ENCODE data around the gene HERPUD1.

DNA sequence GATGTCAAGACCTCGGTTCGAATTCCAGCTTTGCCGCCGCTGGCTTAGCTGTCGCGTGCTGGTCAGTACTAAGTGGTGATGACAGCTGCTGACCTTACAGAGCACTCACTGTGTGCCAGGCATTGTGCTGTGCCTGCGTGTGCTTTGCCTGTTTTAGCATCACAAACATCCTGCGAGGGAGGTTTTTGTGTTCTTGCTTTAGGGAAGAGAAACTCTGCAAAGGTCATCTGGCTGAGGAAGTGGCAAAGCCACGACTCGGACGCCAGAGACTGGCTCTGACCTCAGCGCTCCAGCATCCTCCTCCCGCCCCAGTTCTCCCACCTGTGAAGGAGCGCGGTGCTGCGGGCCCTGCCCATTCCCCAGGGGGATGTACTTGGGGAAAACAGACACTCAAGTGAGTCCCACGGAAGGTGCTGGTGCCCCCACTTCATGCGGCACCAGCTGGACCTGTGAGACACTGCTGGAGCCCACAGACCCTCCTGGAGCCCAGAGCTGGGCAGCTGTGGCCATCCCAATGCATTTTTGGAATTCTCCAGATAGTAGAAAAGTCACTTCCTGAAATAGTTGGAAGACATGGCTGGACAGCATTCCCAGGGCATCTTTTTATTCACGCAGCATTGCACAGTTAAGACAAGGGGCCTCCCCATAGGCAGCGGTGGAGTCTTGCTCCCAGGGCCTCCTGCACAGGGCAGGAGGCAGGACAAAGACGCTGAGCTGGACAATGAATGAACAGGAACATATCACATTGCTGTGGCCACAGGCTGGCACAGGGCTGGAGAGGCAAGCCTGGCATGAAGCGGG lies 20.0 kb upstream of the HERPUD1 start:
- TF ChIP-seq, protein P1, sequence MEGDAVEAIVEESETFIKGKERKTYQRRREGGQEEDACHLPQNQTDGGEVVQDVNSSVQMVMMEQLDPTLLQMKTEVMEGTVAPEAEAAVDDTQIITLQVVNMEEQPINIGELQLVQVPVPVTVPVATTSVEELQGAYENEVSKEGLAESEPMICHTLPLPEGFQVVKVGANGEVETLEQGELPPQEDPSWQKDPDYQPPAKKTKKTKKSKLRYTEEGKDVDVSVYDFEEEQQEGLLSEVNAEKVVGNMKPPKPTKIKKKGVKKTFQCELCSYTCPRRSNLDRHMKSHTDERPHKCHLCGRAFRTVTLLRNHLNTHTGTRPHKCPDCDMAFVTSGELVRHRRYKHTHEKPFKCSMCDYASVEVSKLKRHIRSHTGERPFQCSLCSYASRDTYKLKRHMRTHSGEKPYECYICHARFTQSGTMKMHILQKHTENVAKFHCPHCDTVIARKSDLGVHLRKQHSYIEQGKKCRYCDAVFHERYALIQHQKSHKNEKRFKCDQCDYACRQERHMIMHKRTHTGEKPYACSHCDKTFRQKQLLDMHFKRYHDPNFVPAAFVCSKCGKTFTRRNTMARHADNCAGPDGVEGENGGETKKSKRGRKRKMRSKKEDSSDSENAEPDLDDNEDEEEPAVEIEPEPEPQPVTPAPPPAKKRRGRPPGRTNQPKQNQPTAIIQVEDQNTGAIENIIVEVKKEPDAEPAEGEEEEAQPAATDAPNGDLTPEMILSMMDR (IDR thresholded peaks at IDR 0.05; ENCODE audit: low read length) = no peak
- TF ChIP-seq EZH2 (optimal IDR thresholded peaks at IDR 0.05; ENCODE audit: low read depth, low read length) (no peak), EZH2phosphoT487 (IDR thresholded peaks at IDR 0.05; ENCODE audit: low read length) (no peak)

All from MM.1S (cell line).